HG03196 (cell line): Measurements from ENCODE around the gene C5orf58.
"Not testable (repeated sequence)": the region's sequence is repeated elsewhere in the genome, so short reads cannot be mapped to it uniquely, and the experiment has no call there.

Experiments used
- ATAC-seq: cut with Tn5 transposase; IDR thresholded peaks from one replicate; pipeline ENCODE4 v1.9.1; 2021; ENCODE audit not compliant: unreplicated experiment

The C5orf58 gene

GRCh38 chr5:170223360-170223759, 9.4 kb upstream of the C5orf58 start:
- no peak for ATAC-seq

DNA sequence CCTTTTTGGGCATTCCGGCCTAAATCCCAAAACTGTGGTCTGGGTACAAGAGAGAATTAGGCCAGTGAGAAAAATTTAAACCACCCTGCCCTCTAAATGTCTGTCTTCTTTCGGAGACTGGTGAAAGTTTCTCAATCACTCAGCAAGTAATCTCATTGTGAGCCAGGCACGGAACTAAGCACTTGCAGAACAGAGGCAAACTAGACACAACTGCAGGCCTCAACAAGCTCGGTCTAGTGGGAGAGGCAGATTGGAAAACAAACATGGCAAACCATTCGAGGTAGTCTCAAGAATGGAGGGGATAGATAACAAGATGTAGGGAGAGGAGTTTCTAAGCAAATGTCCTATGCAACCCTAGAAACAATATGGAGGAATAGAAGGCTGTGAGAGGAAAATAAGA, 8.9 kb upstream of the C5orf58 start:
- no peak for ATAC-seq

DNA sequence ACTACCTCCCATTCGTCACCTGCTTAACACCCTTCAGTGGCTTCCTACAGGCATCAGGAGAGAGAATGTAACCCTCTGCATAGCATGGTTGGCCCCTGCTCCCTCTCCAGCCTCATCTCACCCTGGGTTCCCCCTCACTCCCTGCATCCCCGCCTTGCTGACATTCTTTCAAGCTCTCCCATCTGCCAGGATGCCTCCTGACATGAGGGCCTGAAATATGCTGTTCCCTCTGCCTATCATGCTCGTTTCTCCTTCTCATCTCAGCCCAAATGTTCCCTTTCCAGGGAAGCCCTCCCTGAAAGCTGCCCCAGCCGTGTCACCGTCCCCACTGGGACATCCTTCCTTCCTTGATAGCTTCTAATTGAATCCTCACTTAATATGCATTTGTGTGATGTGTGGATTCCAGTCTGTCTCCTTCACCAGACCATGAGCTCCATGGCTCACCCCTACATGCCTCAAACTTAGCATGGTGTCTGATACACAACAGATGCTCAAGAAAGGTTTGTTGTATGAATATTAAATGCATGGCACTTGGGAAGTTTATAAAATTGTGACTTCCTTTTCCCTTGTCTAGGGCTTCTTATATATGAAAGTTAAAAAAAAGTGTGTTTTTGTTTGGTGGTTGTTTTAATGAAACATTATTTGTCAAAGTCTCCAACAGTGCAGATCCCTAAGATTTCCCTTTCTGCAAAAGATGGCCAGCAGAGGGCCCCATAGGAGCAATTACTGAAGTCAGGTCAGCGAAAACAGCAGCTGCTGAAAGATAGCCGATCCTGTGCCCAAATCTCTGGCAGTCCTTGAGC, 7.3 kb upstream of the C5orf58 start:
- no peak for ATAC-seq

DNA sequence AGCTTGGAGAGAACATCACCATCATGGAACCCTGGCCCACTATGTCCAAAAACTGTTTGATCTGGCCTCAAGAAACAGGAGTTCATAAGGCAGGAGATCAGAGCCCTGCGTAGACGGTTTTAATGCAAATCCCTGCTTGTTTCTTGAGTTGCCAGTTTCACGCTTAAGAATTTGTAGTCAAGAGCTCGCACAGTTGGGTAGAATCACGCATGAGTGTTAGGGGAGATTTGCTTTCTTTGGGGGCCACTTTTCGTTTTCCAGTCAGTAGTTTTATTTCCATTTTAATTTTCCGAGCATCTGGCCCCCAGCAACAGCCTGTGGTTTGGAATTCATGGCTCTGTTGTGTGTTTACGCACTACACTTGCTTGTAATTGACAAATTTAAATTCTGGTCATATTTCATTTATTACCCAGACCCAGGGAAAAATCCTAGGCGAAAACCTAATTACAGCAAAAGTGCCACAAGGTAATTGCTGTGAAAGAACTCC, 6.6 kb upstream of the C5orf58 start:
- ATAC-seq = no peak

DNA sequence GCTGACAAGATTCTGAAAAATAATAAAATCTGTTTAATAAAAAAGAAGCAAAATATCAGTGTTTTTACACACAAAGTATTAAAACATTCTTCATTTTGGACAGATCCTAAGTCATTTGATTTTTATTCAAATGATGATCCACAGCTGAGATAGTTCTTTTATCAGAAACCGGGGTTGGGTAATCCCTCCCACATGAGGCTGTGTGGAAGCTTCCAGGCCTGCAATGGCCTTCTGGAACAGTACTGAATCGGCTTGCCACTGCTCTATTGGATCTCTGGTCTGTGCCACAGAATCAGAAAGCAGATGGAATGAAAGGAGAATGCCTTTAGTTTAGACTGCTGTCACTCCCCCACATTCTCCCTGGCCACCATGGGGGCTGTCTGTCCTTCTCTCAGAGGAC, 6.1 kb upstream of the C5orf58 start:
- ATAC-seq = no peak

GRCh38 chr5:170228762-170229435, 3.9 kb upstream of the C5orf58 start:
- no peak for ATAC-seq

GRCh38 chr5:170233358-170233892, 640 bp downstream of the C5orf58 start:
- ATAC-seq = no peak

DNA sequence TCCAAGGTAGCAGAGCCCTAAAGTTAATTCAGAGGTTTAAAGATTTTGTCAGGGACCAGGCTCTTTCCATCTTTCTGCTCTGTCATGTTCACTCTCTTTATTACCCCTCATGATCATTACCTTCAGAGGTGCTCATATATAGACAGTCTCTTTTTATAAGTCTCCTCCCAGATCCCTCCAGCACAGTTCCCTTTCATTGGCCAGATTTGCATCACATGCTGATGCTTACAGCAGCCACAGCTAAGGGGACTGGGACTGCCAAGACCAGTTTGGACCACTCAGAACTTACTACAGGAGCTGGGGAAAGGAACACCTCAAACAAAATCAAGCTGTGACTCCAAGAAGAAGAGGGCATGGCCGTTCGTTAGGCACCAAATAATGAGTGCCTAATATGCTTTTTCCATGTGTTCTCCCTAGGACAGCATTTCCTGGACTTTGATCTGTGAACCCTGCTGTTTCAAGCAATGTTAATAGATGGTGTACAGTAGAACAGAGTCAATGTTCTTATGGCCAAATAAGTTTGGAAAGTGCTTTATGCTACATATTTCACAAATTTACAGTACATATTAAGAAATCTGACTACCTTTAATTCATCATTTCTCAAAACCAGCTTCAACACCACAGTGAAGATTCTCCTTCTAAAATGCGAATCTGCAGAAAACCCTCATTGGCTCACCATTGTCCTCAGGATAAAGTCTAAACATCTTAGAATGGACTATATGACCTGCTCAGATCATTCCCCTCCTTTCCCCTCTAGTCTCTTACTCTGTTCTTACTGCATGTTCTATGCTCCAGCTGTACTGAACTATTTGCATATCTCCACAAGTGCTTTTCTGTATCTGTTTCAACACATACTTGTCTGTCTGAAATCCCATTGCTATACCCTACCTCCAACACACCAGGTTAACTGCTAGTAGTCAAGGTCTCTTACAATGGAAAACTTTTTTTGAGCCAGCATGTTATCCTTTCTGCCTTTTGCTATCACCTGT, 3.4 kb downstream of the C5orf58 start:
- ATAC-seq = no peak

- ATAC-seq = no peak
Measured at GRCh38 chr5:170238456-170239196, 5.8 kb downstream of the C5orf58 start.

DNA sequence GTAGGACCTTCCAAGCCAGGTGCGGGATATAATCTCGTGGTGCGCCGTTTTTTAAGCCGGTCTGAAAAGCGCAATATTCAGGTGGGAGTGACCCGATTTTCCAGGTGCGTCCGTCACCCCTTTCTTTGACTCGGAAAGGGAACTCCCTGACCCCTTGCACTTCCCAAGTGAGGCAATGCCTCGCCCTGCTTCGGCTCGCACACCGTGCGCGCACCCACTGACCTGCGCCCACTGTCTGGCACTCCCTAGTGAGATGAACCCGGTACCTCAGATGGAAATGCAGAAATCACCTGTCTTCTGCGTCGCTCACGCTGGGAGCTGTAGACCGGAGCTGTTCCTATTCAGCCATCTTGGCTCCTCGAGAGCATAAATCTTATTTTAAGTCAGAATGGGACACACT, 12.7 kb downstream of the C5orf58 start:
- not testable (repeated sequence) for ATAC-seq

DNA sequence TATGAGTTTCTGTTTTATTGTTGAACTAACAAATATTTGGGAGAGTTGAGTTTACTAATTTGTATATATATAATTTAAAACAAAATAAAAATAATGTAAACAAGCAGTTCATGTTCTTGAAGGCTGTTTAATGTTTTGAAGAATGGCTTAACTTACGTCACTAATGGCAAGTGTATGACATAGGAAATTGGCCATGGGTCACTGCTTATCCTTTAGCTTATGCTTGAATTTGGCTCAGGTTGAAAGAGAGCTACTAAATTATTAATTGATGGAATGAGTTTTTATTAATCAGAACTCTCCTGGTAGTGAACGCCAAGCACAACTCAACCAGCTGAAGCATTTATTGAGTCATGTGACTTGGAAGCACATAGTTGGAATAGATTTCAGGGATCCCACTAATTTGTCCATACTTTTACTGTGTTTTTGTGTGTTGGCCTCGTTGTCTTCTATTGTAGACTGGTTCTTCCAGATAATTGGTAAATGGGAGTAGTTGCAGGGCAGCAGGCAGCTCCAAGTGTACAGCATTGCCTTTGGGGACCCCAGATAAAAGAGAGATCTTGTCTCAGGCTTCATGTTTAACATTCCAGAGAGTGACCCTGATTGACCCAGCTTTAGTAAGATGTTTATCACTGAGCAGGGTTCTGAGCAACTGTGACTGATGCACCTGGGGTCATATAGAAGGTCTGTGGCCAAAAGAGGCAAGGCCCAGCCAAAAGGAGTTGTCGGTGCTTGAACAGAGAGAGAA, 13.5 kb downstream of the C5orf58 start:
- no peak for ATAC-seq

- ATAC-seq = no peak
Measured at GRCh38 chr5:170247363-170247762, 14.6 kb downstream of the C5orf58 start.

GRCh38 chr5:170248172-170248930, 15.6 kb downstream of the C5orf58 start:
- ATAC-seq = no peak

GRCh38 chr5:170248931-170249227, 16.1 kb downstream of the C5orf58 start:
- ATAC-seq = not testable (repeated sequence)

- ATAC-seq = no peak
Measured at GRCh38 chr5:170249355-170249754, 16.6 kb downstream of the C5orf58 start.

GRCh38 chr5:170250810-170251317, 18.1 kb downstream of the C5orf58 start:
- no peak for ATAC-seq

DNA sequence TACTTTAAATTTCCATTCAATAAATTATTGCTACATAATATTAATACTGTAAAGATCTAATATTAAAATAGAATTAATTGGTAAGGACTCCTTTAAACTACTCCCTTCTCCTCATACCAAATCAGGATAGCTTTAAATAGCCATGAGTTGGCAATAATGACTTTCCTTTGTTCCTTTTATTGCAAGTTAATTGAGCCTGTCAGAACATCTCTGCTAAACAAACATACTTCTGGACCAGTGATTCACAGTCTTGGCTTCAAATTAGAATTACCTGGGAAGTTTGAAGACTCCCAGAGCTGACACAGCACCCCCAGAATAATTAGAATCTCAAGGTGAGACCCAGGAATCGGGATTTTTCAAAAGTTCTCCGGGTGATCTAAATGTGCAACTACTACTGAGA, 18.7 kb downstream of the C5orf58 start:
- ATAC-seq = no peak

DNA sequence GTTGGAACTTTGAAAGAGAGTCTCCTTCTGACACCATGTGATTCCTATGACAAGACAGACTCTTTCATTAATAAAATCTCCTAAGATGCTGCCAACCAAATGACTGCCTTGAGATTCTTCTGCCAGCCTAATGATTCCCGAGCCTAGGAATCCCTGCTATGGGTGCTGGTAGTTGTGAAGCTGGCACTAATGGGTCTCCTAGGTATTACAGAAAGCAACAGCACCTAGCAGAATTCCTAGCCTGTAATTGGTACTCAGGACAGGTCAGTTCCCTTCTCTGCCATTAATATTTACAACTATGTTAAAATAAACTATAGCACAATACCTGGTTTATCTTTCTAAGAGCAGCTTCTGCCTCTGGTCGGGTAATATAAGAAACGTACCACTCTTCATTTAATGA, 19.3 kb downstream of the C5orf58 start:
- no peak for ATAC-seq
